HepG2 (cell line): ENCODE results near the gene CBFA2T2. TPM values are rescaled to one million over a fixed set of nuclear protein-coding genes. Genes with fewer than 3 reads are reported as not detected.

ENCODE experiments used
- MEIS1 ChIP-seq: sonication (generic); formaldehyde crosslinking; IDR thresholded peaks from 2 replicates; pipeline ENCODE4 v1.9.0; 2021; ENCODE audit warnings: mild to moderate bottlenecking, missing genetic modification reagents, moderate library complexity, borderline replicate concordance
- NFATC3 ChIP-seq: sonication (generic); formaldehyde crosslinking; IDR thresholded peaks from 2 replicates; pipeline ENCODE4 v1.5.1; 2020; ENCODE audit warnings: mild to moderate bottlenecking, missing genetic modification reagents
- RAD21 ChIP-seq: fragments of 450-650 bp; formaldehyde crosslinking; IDR thresholded peaks from 2 replicates; pipeline ENCODE4 v1.5.0; 2020; ENCODE audit warnings: mild to moderate bottlenecking
- REXO4 ChIP-seq: sonication (generic); formaldehyde crosslinking; IDR thresholded peaks from 2 replicates; pipeline ENCODE4 v1.8.0; 2022; ENCODE audit warnings: missing genetic modification reagents, mild to moderate bottlenecking, borderline replicate concordance
- SMAD9 ChIP-seq: sonication (generic); formaldehyde crosslinking; IDR thresholded peaks from 2 replicates; pipeline ENCODE4 v1.5.1; 2020; ENCODE audit warnings: mild to moderate bottlenecking, missing genetic modification reagents
- TCF7 ChIP-seq: sonication (generic); IDR thresholded peaks from 2 replicates; pipeline ENCODE4 v1.6.1; 2016; ENCODE audit warnings: antibody characterized with exemption, low read depth
- ZFP37 ChIP-seq: sonication (generic); formaldehyde crosslinking; IDR thresholded peaks from 2 replicates; pipeline ENCODE4 v1.4.0; 2020; ENCODE audit warnings: missing genetic modification reagents, borderline replicate concordance
- ZNF260 ChIP-seq: sonication (generic); formaldehyde crosslinking; IDR thresholded peaks from 2 replicates; pipeline ENCODE4 v1.4.0; 2020; ENCODE audit warnings: missing genetic modification reagents, low read depth, mild to moderate bottlenecking, borderline replicate concordance
- ZNF430 ChIP-seq: sonication (generic); formaldehyde crosslinking; IDR thresholded peaks from 2 replicates; pipeline ENCODE4 v1.9.0; 2021; ENCODE audit warnings: mild to moderate bottlenecking, missing genetic modification reagents
- ZNF552 ChIP-seq: sonication (generic); formaldehyde crosslinking; IDR thresholded peaks from 2 replicates; pipeline ENCODE4 v1.9.0; 2022; ENCODE audit warnings: missing genetic modification reagents, mild to moderate bottlenecking, borderline replicate concordance
- ZNF672 ChIP-seq: sonication (generic); formaldehyde crosslinking; IDR thresholded peaks from 2 replicates; pipeline ENCODE4 v1.8.1; 2022; ENCODE audit warnings: missing genetic modification reagents
- ZNF7 ChIP-seq: IDR thresholded peaks from 2 replicates; pipeline ENCODE4 v1.6.1; 2016; ENCODE audit warnings: missing biosample characterization, missing genetic modification reagents
- ZNF749 ChIP-seq: sonication (generic); formaldehyde crosslinking; IDR thresholded peaks from 2 replicates; pipeline ENCODE4 v1.8.0; 2022; ENCODE audit warnings: mild to moderate bottlenecking, missing genetic modification reagents, moderate library complexity, borderline replicate concordance
- polyA plus RNA-seq, 8 experiments: library from polyadenylated mRNA; depleted of rRNA in 3 of 8; stranded (reverse) in 7 of 8; unstranded in 1 of 8; fragments of >200 nt; fragmentation: Illumina TruSeq in 4 of 8; extraction: Trizol in 4 of 8; gene quantifications; 2 replicates each; pipeline versions ENCODE4 v1.2.1 to v1.2.3, GENCODE V29; 2011 to 2016; ENCODE audit warnings: low read depth in 4 of 8, missing spikeins in 1 of 8, mixed read lengths in 1 of 8; ENCODE audit not compliant: insufficient read depth in 1 of 8
- total RNA-seq, 5 experiments: library from RNA; depleted of rRNA; stranded (reverse); fragments of >200 nt; fragmentation: Illumina TruSeq; extraction: Trizol; gene quantifications; 2 replicates each; pipeline ENCODE4 v1.2.3, GENCODE V29; 2016; ENCODE audit warnings: low read depth in 1 of 5
- TF ChIP-seq, protein P1 (sequence below), 2 experiments: sonication (generic) in 1 of 2; formaldehyde crosslinking in 1 of 2; IDR thresholded peaks; 2 replicates each; pipeline versions ENCODE4 v1.6.1 to v1.9.0; 2014 to 2022; ENCODE audit warnings: antibody characterized with exemption in 1 of 2, borderline replicate concordance in 1 of 2, inconsistent platforms in 1 of 2, low read depth in 1 of 2, missing genetic modification reagents in 1 of 2
- TF ChIP-seq, protein P2 (sequence below): IDR thresholded peaks from 2 replicates; pipeline ENCODE4 v1.6.1; 2012; ENCODE audit warnings: low read depth, low read length, improper control_type of control experiment
- TF ChIP-seq, protein P3 (sequence below): sonication (generic); formaldehyde crosslinking; IDR thresholded peaks from 2 replicates; pipeline ENCODE4 v1.4.0; 2020; ENCODE audit warnings: low read depth, missing genetic modification reagents
- TF ChIP-seq, protein P4 (sequence below): IDR thresholded peaks from 2 replicates; pipeline ENCODE4 v1.6.1; 2016; ENCODE audit warnings: missing compliant biosample characterization, missing genetic modification reagents, borderline replicate concordance

The CBFA2T2 gene
- total and polyA plus RNA-seq, 2 of the 13 experiments (the other 11 are each of a cell fraction or from before 2014, with no cell fraction given): 6.3 to 21.2 TPM

DNA sequence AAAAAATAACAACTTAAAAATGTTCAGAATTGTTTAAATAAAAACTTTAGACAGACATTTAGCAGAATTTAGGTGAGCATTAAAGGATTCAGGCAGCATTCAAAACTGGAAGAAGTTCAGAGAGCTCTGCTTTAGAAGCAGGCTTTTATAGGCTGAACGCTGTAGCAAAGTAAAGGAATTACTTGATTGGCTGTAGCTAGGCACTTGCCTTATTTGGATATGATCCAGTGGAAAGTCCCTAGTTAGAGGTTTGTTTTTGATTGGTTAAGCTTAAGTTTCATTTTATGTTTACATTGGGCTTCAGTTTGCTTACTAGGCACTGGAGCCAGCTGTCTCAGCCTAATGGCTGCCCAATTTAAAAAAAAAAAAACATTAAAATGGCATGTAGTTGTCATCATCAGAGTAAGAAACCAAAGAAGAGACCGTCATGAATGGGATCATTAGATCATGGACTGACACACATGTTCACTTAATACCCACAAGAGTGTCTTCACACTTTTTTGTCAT lies 65.1 kb downstream of the CBFA2T2 start (continued):
- TF ChIP-seq, protein P1, sequence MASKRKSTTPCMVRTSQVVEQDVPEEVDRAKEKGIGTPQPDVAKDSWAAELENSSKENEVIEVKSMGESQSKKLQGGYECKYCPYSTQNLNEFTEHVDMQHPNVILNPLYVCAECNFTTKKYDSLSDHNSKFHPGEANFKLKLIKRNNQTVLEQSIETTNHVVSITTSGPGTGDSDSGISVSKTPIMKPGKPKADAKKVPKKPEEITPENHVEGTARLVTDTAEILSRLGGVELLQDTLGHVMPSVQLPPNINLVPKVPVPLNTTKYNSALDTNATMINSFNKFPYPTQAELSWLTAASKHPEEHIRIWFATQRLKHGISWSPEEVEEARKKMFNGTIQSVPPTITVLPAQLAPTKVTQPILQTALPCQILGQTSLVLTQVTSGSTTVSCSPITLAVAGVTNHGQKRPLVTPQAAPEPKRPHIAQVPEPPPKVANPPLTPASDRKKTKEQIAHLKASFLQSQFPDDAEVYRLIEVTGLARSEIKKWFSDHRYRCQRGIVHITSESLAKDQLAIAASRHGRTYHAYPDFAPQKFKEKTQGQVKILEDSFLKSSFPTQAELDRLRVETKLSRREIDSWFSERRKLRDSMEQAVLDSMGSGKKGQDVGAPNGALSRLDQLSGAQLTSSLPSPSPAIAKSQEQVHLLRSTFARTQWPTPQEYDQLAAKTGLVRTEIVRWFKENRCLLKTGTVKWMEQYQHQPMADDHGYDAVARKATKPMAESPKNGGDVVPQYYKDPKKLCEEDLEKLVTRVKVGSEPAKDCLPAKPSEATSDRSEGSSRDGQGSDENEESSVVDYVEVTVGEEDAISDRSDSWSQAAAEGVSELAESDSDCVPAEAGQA (IDR thresholded peaks at IDR 0.05; ENCODE audit: low read depth): no peak
- TF ChIP-seq, protein P1 (CRISPR knock-in tag; IDR thresholded peaks at IDR 0.05; ENCODE audit: borderline replicate concordance): no peak
- TF ChIP-seq ZNF430 (CRISPR knock-in tag): no peak
- TF ChIP-seq MEIS1 (CRISPR knock-in tag): no peak
- no peak for TF ChIP-seq ZNF7 (CRISPR knock-in tag)
- no peak for TF ChIP-seq SMAD9 (CRISPR knock-in tag)
- no peak for TF ChIP-seq ZNF749 (CRISPR knock-in tag)
- TF ChIP-seq ZNF552 (CRISPR knock-in tag): no peak
- TF ChIP-seq ZNF672 (CRISPR knock-in tag): no peak
- no peak for TF ChIP-seq RAD21
- no peak for TF ChIP-seq NFATC3 (CRISPR knock-in tag)
- TF ChIP-seq, protein P2, sequence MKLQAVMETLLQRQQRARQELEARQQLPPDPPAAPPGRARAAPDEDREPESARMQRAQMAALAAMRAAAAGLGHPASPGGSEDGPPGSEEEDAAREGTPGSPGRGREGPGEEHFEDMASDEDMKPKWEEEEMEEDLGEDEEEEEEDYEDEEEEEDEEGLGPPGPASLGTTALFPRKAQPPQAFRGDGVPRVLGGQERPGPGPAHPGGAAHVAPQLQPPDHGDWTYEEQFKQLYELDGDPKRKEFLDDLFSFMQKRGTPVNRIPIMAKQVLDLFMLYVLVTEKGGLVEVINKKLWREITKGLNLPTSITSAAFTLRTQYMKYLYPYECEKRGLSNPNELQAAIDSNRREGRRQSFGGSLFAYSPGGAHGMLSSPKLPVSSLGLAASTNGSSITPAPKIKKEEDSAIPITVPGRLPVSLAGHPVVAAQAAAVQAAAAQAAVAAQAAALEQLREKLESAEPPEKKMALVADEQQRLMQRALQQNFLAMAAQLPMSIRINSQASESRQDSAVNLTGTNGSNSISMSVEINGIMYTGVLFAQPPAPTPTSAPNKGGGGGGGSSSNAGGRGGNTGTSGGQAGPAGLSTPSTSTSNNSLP: peak; percentile 93
- no peak for TF ChIP-seq ZNF260 (CRISPR knock-in tag)
- TF ChIP-seq, protein P3, sequence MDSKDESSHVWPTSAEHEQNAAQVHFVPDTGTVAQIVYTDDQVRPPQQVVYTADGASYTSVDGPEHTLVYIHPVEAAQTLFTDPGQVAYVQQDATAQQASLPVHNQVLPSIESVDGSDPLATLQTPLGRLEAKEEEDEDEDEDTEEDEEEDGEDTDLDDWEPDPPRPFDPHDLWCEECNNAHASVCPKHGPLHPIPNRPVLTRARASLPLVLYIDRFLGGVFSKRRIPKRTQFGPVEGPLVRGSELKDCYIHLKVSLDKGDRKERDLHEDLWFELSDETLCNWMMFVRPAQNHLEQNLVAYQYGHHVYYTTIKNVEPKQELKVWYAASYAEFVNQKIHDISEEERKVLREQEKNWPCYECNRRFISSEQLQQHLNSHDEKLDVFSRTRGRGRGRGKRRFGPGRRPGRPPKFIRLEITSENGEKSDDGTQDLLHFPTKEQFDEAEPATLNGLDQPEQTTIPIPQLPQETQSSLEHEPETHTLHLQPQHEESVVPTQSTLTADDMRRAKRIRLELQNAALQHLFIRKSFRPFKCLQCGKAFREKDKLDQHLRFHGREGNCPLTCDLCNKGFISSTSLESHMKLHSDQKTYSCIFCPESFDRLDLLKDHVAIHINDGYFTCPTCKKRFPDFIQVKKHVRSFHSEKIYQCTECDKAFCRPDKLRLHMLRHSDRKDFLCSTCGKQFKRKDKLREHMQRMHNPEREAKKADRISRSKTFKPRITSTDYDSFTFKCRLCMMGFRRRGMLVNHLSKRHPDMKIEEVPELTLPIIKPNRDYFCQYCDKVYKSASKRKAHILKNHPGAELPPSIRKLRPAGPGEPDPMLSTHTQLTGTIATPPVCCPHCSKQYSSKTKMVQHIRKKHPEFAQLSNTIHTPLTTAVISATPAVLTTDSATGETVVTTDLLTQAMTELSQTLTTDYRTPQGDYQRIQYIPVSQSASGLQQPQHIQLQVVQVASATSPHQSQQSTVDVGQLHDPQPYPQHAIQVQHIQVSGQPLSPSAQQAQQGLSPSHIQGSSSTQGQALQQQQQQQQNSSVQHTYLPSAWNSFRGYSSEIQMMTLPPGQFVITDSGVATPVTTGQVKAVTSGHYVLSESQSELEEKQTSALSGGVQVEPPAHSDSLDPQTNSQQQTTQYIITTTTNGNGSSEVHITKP: no peak
- no peak for TF ChIP-seq TCF7
- TF ChIP-seq, protein P4, sequence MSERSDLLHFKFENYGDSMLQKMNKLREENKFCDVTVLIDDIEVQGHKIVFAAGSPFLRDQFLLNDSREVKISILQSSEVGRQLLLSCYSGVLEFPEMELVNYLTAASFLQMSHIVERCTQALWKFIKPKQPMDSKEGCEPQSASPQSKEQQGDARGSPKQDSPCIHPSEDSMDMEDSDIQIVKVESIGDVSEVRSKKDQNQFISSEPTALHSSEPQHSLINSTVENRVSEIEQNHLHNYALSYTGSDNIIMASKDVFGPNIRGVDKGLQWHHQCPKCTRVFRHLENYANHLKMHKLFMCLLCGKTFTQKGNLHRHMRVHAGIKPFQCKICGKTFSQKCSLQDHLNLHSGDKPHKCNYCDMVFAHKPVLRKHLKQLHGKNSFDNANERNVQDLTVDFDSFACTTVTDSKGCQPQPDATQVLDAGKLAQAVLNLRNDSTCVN (CRISPR knock-in tag): no peak
- no peak for TF ChIP-seq ZFP37 (CRISPR knock-in tag)
- TF ChIP-seq REXO4: no peak
